Measurements from ENCODE around the gene MRPS18B.
"Not testable (repeated sequence)": the region's sequence is repeated elsewhere in the genome, so short reads cannot be mapped to it uniquely, and the experiment has no call there.

The MRPS18B gene

DNA sequence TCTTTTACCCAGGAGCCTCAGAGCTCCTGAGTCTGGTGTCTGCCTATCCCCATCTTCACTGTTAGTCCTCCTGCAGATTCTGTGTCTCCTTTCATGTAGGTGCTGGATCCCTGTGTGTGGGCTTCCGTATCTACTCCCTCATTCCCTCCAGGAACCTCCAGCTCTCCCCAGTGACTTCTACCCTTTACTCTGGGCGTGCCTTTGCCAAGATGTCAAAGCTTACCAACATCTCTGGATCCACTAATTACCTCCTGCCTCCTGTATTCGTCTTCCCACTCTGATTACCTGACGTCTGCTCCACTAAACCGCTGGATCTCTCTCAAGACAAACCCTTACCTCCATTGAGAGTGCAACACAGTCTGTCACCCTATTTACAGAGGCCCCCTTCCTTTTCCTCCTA, 27.1 kb downstream of the MRPS18B start:
- no peak for DNase-seq

DNA sequence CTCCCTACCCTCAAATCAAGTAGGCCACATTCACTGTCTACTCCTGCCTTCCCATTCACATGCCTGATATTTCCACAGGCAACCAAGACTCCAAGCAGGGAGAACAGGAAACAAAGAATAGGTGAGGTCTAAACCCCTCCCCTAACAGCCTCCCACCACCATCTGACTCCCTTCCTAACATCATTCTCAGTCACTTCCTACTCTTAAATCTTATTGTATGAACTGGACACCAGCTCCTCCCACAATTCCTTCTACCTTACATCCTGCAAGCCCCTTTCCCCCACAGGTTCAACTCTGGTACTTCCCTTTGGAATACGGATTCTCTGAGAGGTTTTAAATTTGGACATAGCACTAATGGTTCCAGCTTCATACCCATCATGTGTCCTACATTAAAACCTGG, 28.3 kb downstream of the MRPS18B start:
- DNase-seq: no peak

DNA sequence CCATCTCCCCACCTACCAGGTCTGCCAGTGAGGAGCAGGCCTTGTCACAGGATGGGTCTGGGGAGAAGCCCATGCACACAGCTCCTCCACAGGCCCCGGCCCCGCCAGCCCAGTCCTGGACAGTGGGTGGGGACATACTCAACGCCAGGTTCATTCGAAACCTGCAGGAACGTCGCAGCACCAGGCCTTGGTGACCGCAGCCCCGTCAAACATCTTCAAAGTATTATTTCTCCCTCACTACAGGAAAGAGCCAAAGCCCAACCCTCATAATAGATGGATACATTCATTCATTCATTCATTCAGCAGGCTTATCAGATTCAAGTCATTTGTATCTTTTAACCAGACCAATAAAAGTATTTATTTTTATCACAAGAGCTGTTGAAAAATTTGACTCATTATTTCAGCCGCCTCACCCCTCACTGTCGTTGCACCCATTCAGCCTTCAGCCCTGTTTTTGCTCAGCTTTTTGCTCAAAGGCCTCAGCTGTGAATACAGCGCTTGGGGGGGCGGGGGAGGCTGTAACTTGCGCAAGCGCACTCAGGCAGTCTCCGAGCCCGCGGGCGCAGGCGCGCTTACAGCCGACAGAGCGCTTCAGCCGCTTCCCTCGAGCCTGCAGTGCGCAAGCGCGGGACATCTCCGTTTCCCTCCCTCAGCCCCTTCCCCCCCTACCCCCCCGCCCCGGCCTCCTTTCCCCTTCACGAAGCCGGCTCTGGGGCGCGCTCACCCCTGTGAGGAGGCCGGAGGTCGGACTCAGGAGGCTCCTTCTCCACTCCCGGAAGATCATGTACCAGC, 29.0 kb downstream of the MRPS18B start, which contains the start of gene C6orf136:
Gene C6orf136 (plus strand): TSS at position 684 of the 792 bp plus-strand sequence. CDS start 99 bp downstream, at position 783.
- DNase-seq: peak; percentile 95

DNA sequence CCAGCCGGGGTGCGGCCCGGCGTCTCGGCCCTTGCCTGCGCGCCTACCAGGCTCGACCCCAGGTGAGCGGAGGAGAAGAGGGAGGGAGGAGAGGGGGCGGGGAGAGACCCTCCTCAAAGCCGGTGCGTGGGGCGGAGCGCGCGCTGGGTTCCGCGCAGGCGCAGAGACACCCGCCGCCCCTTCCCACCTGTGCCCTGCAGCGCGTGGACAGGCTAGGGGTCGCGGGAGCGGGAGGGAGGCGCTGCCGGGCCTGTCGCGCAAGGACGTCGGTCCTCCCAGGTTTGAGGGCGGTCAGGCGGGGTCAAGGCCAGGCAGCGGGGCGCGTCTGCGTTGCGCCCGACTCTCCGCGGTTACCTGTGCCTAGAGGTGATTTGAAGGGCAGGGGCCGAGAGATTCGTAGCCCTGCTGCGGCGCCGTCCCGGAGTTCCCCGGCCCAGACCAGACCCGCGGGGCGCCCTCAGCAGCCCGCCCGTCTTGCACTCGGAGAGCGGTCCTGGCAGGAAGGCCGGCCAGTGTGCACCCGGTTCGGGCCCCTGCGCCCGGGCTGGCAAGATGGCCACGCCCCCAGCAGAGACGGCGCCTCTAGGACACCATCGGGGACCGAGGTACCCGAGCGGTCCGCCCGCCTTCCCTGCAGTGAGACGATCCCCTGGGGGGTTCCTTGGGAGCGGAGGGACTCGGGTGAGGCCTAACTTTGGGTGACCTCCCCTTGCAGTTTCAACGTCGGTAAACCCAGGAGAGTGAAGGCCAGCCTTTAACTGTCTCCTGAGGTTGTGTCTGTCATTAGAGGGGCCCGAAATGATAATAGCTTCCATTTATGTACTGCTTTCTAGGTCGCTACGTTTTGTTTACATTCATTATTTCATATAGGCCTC, 29.8 kb downstream of the MRPS18B start:
- DNase-seq: peak; percentile 75

DNA sequence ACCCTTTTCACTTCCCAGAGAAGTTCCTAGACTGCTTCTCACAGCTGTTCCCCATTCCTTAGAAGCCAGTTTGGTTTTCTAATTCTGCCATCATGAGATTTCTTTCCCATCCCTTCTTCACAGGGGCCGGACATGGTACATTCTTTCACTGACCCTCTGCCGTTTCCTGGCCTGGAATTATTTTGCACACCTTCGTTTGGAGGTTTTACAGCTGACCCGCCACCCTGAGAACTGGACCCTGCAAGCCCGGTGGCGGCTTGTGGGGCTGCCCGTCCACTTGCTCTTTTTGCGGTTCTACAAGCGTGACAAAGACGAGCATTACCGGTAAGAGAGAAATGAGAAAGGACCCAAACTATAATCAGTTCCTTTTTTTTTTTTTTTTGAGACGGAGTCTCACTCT, 33.5 kb downstream of the MRPS18B start:
- DNase-seq: no peak

DNA sequence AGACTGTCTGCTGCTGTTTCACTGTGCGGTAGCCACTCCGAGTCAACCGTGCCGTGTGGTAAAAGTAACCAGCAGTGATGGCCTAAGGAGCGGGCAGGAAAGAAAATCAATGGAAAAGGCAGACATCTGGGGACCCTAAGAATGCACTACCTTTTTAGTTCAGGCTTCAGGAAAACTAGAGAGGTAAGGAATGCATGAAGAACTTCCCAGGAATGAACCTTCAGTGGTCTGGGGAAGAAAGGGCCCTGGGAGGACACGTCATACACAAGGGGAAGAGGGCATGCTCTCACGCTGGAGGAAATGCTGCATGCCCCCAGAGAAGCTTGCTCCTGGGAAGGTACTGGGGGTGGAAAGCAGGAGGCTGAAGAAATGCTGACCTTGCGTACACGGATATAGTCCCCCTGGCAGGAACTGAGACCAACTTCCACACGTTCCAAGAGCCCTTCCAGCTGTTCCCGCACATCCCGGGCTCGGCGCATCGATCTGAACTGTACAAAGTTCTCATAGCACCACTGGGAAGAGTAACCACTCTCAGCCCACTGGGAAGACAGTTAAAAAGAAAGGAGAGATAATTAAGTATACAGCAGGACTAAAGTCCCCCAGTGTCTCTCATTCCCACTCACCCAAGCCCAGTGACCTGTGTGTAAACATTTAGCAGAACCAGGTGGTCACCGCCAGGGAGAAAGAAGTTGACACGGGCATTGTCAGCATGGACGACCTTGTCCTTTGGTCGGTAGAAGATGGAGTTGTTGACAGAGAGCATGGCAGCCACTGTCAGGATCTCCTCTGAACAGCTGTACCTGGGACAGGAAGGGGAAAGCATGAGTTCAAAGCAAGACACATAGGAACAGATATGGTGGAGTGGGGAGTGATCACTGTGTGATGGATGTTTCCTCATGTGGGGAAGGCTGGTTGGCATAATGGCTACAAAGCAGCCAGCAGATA, 37.4 kb downstream of the MRPS18B start:
- DNase-seq: no peak

DNA sequence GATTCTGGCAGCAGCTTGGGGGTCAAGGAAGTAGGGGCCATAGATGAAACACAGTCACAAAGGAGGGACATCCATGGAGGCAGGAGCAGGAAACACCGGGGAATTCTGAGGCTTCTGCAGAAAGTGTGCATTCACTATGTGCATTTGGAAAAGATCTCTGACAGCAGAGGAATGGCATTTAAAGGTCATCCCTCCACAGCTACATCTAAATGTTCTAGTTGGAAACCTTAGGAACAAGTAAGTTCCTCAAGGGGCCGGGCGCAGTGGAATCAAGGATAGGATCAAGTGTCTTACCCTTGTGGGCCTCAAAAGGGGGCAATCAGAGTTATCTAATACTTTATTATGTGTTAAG, 38.1 kb downstream of the MRPS18B start:
- no peak for DNase-seq

DNA sequence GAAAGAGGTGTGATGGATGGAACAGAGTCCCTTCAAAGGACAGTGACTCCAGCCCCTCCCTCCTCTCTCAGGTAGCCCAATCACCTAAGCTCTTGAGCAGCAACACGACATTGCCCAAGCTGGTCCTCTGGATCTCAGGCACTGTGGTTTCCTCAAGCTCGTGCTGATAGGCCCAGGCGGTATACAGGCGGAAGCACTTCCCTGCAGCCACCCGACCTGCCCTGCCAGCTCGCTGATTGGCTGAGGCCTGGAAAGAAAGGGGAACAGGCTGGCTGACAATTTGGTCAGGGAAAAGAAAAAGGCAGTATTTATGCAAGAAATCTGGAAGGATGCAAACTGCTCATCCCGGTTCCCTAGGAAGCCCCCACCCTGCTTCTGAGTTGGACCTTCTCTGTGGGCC, 38.9 kb downstream of the MRPS18B start:
- DNase-seq: no peak

DNA sequence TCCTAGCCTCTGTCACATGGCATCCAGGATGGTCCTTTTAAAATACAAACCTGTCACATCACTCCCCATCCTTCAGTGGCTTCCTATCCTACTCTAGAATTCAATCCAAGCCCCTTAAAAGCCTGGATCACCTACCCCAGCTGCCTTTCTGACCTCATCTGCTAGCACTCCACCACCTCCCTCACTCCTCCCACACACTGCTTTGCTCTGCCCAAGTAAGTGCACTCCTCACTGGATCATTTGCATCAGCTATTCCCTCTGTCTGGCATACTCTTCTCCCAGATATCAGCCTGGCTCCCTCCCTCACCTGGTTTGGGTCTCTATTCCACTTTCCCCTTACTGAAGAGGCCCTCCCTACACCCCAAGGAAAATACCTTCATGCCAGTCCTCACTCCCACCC, 39.8 kb downstream of the MRPS18B start:
- DNase-seq: no peak

DNA sequence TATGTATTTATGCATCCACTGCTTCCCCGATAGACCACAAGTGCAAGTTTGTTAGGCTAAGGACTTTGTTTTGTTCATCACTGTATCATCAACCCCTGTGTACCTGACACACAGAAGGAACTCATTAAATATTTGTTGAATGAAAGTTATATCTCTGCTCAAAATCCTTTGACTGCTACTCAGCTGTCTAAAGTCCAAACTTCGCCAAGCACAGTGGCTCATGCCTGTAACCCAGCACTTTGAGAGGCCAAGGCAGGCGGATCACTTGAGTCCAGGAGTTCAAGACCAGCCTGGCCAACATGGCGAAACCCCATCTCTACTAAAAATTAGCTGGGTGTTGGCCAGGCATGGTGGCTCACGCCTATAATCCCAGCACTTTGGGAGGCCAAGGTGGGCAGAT, 40.3 kb downstream of the MRPS18B start:
- DNase-seq: not testable (repeated sequence)

DNA sequence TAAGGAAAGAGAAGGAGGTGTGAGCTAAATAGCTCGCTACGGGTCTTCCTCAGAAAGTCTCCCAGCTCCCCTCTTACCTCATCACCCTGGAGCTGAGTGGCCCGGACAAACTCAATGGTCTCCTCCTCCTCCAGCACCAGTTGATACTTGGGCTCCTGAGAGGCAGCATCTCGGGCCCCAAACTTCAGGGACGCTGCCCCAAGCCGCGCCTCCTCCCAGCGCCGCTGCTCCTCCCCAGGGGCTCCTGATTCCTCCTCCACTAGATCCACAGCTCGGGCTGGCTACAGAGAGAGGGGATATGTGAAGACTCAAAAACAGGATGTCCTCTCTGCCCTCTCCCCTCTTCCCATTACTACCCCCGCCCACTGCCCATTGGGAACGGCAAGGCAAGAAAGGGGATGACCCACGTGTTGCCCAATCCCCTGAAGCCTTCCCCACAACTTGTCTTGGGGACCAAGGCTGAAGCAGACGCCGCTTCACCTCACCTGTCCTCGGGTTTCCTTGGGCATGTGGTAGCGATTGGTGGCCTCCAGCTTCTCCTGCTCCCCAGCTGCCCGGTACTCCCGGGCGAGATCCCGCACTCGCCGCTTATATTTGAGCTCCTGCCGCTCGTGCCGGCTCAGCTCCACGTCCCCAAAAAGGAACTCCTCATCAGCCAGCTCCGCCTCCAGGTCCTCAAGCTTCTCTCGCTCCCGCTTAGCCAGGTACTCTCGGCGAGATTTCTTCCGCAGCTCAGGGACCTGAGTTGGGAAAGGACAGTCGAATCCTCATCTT, 47.5 kb downstream of the MRPS18B start:
- DNase-seq: no peak

DNA sequence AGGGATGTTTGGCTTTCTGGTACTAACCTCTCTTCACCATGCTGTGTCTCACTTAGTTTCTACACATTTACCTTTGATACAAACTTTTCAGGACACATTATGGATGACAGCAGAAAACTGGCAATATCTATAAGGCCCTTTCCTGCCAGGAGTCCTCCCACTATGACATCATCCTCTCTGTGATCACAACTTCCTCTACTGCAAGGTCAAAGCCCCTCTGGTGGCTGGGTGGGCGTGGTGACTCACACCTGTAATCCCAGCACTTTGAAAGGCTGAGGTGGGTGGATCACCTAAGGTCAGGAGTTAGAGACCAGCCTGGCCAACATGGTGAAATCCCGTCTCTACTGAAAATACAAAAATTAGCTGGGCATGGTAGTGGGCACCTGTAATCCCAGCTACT, 48.7 kb downstream of the MRPS18B start:
- DNase-seq: not testable (repeated sequence)

DNA sequence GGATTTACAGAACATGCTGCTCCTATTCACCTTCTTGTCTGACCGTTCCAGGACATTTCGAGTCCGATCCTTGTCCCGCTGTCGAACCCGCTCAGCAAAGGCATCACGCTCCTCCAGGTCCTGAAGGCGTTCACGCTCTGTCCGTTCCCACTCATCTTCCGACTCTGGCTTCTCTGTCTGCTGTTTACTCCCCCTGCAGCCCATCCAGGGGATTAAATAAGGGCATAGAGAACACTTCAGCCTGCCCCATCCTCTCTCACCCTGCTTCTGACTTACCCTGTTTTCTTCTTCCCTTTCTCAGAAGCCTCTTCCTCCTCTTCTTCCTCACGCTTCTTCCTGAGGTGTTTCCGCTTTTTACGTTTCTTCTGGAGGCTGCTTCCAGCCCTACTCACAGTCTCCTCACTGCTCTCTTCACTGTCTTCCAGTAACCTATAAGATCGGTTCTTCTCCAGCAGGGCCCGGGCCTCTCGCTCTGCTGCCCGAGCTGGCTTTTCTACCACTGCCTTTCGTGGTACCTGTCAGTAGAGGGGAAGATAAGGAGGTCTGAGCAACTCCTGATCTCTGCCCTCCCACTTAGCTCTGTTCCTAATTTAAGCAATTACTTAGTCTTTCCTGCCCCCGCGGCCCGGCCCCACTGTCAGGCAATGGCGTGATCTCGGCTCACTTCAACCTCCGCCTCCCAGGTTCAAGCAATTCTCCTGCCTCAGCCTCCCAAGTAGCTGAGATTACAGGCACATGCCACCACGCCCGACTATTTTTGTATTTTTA, 53.3 kb downstream of the MRPS18B start:
- DNase-seq: no peak

DNA sequence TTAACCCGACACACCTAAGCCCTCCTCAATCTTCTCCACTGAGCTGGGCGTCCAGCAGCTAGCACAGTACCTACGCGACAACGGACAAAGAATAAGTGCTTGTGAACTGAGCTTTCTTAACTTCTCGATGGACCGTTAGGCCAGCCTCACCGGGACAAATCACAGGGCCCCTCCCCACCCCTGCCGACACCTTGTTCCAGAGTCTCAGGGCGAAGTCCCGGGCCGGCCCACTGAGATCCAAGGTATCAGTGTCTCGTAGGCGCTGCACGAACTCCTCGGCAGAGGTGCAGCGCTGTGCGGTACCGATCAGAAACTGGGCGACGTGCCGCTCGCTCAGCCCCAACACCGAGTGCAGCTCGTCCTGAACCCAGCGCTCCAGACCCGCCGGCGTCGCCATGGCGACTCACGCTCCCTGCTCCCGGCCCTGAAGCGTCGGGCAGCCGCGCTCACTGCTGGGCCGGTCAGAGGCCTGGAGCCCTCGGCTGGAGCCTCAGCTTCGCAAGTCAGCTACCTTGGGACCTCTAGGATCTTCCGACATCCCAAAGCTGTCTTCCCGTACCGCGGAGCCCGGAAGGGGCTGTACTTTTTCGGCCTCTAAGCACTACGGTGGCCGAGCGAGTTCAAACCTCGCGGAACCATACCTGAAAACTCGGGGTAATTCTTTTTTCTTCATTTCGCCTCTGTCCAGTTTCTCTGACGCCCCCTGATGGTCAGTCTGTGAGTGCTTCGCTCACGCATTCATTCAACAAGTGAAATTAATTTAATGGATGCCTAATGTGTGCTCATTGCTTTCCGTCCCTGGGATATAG, 55.0 kb downstream of the MRPS18B start, which contains the start of gene DHX16:
Gene DHX16 (minus strand): TSS at position 562 of the 809 bp plus-strand sequence. CDS start 165 bp downstream, at position 397.
- peak; percentile 94 for DNase-seq

Measured in CD4-positive, alpha-beta T cell treated with Interleukin-21 for 1 hour (primary cell).